ENCODE results near the gene WNT7A. TPM values are rescaled to one million over a fixed set of nuclear protein-coding genes. Genes with fewer than 3 reads are reported as not detected.
A peak's percentile ranks its signal among the peaks of the same experiment; 100 is the strongest.
"Not testable (repeated sequence)": the region's sequence is repeated elsewhere in the genome, so short reads cannot be mapped to it uniquely, and the experiment has no call there.

WNT7A gene
- total RNA-seq (2021; ENCODE audit: unreplicated experiment) (0.34 TPM), Bru-seq, nascent RNA (percentile 17 among the genes with signal in this experiment), BruChase-seq, experiment 1, labeled RNA remaining after a 6-hour chase (percentile 10 among the genes with signal in this experiment), BruChase-seq, experiment 2, labeled RNA remaining after a 2-hour chase (percentile 12 among the genes with signal in this experiment)
- polyA plus RNA-seq (2012), result 0.56 and 0.91 TPM in 2 replicates
- long read RNA-seq, result 0 reads

- H3K9me3 ChIP-seq (ENCODE audit: control insufficient read depth in 1 of 2, insufficient read depth in 1 of 2, low read depth in 1 of 2, low read length in 2 of 2), result no peaks in the 10 kb centered on the region
- no peak for DNase-seq (ENCODE audit: low read depth, low spot score)
- H3K36me3 ChIP-seq (ENCODE audit: control insufficient read depth in 1 of 2, insufficient read depth in 2 of 2, low read length in 2 of 2), result no peaks in the 10 kb centered on the region
- peak; percentile 71 for ATAC-seq
- POLR2A ChIA-PET, result no interaction called here
- H3K9ac ChIP-seq (ENCODE audit: low read length), result peak within 1 kb of the TSS; percentile 30
- peak within 1 kb of the TSS; percentile 96 for H3K4me2 ChIP-seq (ENCODE audit: low read length)
- no peaks in the 10 kb centered on the region for H3K79me2 ChIP-seq (ENCODE audit: insufficient read depth, low read length)
- no peaks in the 10 kb centered on the region for H3K9me2 ChIP-seq (ENCODE audit: insufficient read depth)
- no TSS peak for BruUV-seq (replicated peaks)
- peak within 1 kb of the TSS; percentile 49 to 63 for H3K4me3 ChIP-seq (replicated peaks in 1 of 2; ENCODE audit: low read depth in 1 of 2, low read length in 2 of 2)
- peaks cover 33% of the 10 kb centered on the region for H3K27me3 ChIP-seq (ENCODE audit: insufficient read depth, low read length)
- no peak within 1 kb of the TSS for H3K27ac ChIP-seq (ENCODE audit: low read depth, low read length)
- TF ChIP-seq POLR2A (IDR thresholded peaks at IDR 0.05; ENCODE audit: borderline replicate concordance, extremely low read depth, insufficient read depth, insufficient read length) (no peak), SRF (IDR thresholded peaks at IDR 0.05; ENCODE audit: low read depth) (no peak), CTCF (IDR thresholded peaks at IDR 0.05 in 2 of 3, conservative IDR thresholded peaks at IDR 0.05 in 1 of 3; ENCODE audit: borderline replicate concordance in 1 of 3, insufficient read depth in 1 of 3, low read depth in 2 of 3, low read length in 2 of 3) (peak; percentile 79 to 98 (median 90)), RAD21 (IDR thresholded peaks at IDR 0.05; ENCODE audit: low read depth) (peak; percentile 98), ZFX (IDR thresholded peaks at IDR 0.05) (no peak)
- intact Hi-C loops (cut with micrococcal nuclease), result loop anchor here (1.0 to 10.0 kb wide), 4 partner anchors 115 to 785 kb away; no protein-coding TSS in a partner anchor
- no peaks in the 10 kb centered on the region for H4K20me1 ChIP-seq (ENCODE audit: insufficient read depth)
- H2AFZ ChIP-seq (ENCODE audit: low read depth, low read length, poor library complexity, severe bottlenecking), result peak within 1 kb of the TSS; percentile 58
- CTCF ChIA-PET, result interaction anchor here (1.1 to 15.0 kb wide), 6 partner anchors 30 to 384 kb away, joined by 3 to 297 read pairs (median 4); no protein-coding TSS in a partner anchor
- RAD21 ChIA-PET (ENCODE audit: low non-redundant PET in 1 of 2, low total read pairs in 2 of 2, uncharacterized antibody in 2 of 2, unreplicated experiment in 2 of 2), result interaction anchor here (0.6 to 2.2 kb wide), 5 partner anchors 222 to 295 kb away, joined by 3 to 21 read pairs (median 5); no protein-coding TSS in a partner anchor
- H3K4me1 ChIP-seq (ENCODE audit: control insufficient read depth in 1 of 2, insufficient read depth in 2 of 2, low read length in 2 of 2), result peaks cover 5 to 33% of the 10 kb centered on the region in 2 experiments; a peak in 3 of 4 replicates
Observed at GRCh38 chr3:13879946-13880810, at the start of gene WNT7A. Gene WNT7A, minus strand, starts transcription at chr3:13880071. Its CDS starts 255 bp downstream, at chr3:13879816.

GRCh38 chr3:13928741-13929140 lies 48.9 kb upstream of the WNT7A start:
- H3K4me2 ChIP-seq (ENCODE audit: low read length); DNase-seq (ENCODE audit: low read depth, low spot score); ATAC-seq; RAD21 ChIA-PET (ENCODE audit: low non-redundant PET in 1 of 2, low total read pairs in 2 of 2, uncharacterized antibody in 2 of 2, unreplicated experiment in 2 of 2); H4K20me1 ChIP-seq (ENCODE audit: insufficient read depth); H3K9ac ChIP-seq (ENCODE audit: low read length); H3K4me1 ChIP-seq (ENCODE audit: control insufficient read depth in 1 of 2, insufficient read depth in 2 of 2, low read length in 2 of 2); H3K9me3 ChIP-seq (ENCODE audit: control insufficient read depth in 1 of 2, insufficient read depth in 1 of 2, low read depth in 1 of 2, low read length in 2 of 2); H3K27me3 ChIP-seq (ENCODE audit: insufficient read depth, low read length); H3K9me2 ChIP-seq (ENCODE audit: insufficient read depth); H3K27ac ChIP-seq (ENCODE audit: low read depth, low read length); CTCF ChIA-PET; H3K36me3 ChIP-seq (ENCODE audit: control insufficient read depth in 1 of 2, insufficient read depth in 2 of 2, low read length in 2 of 2); BruUV-seq (replicated peaks); H3K4me3 ChIP-seq (replicated peaks in 1 of 2; ENCODE audit: low read depth in 1 of 2, low read length in 2 of 2); POLR2A ChIA-PET; H3K79me2 ChIP-seq (ENCODE audit: insufficient read depth, low read length); intact Hi-C loops (cut with micrococcal nuclease); H2AFZ ChIP-seq (ENCODE audit: low read depth, low read length, poor library complexity, severe bottlenecking): not testable (repeated sequence)
